GM18861 (cell line): ENCODE results near the gene CCL20.
A peak's percentile ranks its signal among the peaks of the same experiment; 100 is the strongest.
"Not testable (repeated sequence)": the region's sequence is repeated elsewhere in the genome, so short reads cannot be mapped to it uniquely, and the experiment has no call there.

Source experiments
- ATAC-seq: cut with Tn5 transposase; IDR thresholded peaks from one replicate; pipeline ENCODE4 v1.9.1; 2021; ENCODE audit not compliant: unreplicated experiment

The CCL20 gene

GRCh38 chr2:227829337-227829736 lies 15.7 kb downstream of the CCL20 start:
- ATAC-seq = no peak

GRCh38 chr2:227834423-227834822 lies 20.8 kb downstream of the CCL20 start:
- no peak for ATAC-seq

DNA sequence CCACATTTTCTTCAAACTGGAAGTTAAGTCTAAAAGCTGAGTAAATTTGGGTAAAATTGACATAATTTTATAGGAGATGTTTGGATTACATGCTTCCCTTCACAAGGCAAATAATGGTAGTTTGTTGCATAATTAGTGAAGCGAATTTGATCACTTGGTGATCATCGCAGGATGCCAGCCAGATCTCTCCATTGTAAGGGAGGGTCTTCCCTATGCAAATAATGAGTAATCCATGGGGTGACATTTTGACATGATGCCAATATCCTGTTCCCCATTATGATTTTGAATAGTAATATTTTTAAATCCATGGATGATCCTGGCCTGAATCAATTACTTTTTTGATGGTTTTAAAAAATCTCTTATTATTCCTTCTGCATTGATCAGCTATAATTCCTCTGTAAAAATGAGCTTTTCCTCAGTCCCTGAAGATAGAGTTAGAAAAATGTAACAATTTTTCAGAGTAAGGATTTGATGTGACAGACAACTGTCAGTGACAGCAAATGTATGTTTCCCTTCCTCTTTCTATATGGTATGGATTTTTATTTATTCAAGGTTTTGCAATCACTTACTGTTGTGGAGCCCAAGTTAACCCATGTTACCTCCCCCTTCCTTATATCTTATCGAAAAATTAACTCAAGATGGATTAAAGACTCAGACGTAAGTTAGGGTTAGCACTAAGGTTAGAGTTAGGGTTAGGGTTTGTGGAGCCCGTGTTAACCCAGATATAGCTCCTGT lies 21.4 kb downstream of the CCL20 start:
- ATAC-seq = no peak

DNA sequence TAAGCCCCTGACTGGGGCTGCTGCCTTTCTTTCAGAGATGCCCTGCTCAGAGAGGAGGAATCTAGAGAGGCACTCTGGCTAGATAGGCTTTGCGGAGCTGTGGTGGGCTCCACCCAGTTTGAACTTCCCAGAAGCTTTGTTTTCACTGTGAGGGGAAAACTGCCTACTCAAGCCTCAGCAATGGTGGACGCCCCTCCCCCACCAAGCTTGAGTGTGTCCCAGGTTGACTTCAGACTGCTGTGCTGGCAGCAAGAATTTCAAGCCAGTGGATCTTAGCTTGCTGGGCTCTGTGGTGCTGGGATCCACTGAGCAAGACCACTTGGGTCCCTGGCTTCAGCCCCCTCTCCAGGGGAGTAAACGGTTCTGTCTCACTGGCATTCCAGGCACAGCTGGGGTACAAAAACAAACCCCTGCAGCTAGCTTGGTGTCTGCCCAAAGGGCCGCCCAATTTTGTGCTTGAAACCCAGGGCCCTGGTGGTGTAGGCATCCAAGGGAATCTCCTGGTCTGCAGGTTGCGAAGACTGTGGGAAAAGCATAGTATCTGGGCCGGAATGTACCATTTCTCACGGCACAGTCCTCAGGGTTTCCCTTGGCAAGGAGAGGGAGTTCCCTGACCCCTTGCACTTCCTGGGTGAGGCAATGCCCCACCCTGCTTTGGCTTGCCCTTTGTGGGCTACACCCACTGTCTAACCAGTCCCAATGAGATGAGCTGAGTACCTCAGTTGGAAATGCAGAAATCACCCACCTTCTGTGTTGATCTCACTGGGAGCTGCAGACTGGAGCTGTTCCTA lies 25.9 kb downstream of the CCL20 start:
- not testable (repeated sequence) for ATAC-seq

DNA sequence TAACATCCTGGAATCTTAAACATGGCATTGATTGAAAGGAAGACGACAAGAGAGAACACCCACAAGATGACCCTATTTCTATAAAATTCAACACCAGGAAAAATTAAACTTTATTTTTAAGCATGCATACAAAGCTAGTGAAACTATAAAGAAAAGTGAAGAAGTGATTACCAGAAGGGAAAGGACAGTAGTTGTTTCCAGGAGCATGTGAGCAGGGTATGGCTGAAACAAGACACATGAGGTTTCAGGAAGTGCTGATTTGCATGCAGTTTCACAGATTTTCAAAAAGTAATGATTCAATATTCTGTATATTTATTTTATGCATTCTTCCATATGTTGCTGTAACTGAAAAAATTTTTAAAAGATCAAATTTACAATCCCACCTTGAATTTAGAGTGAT lies 33.2 kb downstream of the CCL20 start:
- peak; percentile 51 for ATAC-seq

GRCh38 chr2:227848146-227848545 lies 34.5 kb downstream of the CCL20 start:
- ATAC-seq = no peak

GRCh38 chr2:227848586-227848985 lies 34.9 kb downstream of the CCL20 start:
- peak; percentile 41 for ATAC-seq

- no peak for ATAC-seq
Measured at GRCh38 chr2:227849906-227850305, 36.3 kb downstream of the CCL20 start.

DNA sequence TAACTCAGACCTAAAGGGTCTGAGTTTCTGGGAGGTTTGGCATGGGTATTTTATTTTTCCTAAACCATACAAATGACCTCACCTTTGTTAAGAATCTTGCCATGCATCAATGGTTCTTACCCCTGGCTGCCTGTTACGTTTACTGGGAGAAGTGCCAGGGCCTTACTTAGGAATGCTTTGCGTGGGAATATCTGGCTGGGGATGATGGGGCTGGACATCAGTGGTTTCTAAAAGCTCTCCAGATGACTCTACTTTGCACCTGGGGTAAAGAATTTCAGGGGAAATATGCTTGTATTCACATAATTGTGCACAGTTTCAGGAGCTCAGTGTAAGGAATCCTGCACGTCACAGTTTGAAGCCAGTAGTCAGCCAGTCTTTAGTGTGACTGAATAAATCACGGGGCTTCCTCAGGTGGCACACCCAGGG lies 39.6 kb downstream of the CCL20 start:
- ATAC-seq = no peak

DNA sequence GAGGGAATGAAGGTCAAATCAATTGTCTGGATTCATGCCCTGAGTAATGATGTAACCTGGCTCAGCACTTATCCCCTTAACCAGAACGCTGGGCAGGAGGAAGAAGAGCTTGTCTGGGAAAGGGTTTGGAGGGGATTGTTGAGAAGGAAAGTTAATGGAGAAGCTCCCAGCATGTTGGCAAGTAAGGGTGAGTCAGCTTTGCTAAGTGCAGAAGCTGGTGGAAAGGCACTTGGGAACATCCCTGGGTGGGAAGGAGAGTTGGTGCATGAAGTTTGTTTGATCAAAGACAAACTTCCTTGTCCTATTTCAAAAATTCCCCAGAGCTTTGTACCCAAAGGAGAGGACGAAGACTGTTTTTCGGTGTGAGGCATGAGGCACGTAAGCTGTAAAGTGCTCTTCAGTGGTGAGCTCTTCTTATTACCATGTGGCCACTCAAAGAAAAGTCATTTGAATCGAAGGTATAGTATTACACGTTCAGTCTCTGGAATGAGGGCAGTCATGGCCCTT lies 40.2 kb downstream of the CCL20 start:
- no peak for ATAC-seq

DNA sequence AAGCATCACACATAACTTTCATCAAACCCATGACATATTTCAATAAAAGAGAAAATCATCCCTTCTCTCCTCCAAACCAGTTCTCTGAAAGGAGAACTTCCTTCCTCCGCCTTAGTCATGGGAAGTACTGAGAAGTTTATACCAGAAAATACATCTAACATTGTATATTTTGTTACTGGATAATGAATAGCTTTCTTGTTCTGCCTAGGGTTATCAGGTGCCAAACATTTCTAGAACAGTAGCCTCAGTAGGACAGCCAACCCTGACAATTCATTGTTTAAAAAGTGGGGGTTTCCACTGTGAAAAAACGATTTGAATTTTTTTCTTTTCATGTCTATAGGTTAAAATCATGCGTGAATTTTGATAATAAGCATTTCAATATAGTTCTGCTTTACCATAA lies 41.8 kb downstream of the CCL20 start:
- no peak for ATAC-seq

- ATAC-seq = no peak
Measured at GRCh38 chr2:227856697-227857096, 43.1 kb downstream of the CCL20 start.

DNA sequence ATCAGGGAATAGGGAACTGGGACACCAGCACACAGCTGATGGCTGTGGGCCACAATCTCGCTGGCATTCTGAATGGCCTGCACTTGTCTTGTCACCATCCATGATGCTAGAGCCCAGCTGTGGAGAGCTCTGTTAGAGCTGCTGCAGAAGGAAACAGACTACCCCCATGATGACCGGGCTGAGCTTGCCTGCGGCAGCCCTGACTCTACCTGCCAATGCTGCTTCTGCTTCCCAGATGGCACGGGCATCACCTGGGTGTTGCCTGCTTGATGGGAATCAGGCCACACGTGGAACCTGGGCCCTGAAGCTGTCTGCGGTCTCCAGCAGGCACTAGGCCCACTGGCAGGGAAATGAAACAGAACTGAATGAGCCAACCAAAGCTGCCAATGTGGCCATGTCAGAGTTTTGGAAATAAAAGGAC lies 46.6 kb downstream of the CCL20 start:
- ATAC-seq = no peak

- ATAC-seq = no peak
Measured at GRCh38 chr2:227861011-227861410, 47.4 kb downstream of the CCL20 start.

GRCh38 chr2:227862227-227862740 lies 48.6 kb downstream of the CCL20 start:
- no peak for ATAC-seq

GRCh38 chr2:227862741-227863588 lies 49.3 kb downstream of the CCL20 start:
- no peak for ATAC-seq

DNA sequence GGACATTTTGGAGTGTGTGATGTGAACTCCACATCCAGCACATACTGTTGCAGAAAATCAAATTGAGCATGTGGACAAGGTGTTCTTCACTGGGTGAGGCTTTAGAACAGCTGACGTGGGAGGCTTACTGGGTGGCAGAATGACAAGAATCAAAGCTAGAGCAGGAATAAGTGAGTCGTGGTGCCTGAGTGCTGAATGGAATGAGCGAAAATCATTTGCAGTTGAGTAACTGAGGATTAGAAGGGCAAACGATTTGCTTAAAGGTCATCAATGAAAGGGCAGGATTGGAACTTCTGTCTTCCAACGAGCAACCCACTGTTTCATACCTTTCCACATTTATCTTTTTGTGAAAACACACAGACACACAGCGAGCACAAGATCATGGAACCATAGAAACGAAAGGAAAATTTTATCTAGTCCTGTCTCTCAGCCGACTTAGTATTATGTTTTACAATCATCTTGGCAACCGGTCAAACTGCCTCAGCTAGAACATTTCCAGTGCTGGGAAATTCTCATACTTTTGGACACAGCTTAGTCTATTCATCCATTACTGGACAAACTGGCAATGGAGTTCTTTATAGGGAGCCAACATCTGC lies 50.6 kb downstream of the CCL20 start:
- no peak for ATAC-seq

DNA sequence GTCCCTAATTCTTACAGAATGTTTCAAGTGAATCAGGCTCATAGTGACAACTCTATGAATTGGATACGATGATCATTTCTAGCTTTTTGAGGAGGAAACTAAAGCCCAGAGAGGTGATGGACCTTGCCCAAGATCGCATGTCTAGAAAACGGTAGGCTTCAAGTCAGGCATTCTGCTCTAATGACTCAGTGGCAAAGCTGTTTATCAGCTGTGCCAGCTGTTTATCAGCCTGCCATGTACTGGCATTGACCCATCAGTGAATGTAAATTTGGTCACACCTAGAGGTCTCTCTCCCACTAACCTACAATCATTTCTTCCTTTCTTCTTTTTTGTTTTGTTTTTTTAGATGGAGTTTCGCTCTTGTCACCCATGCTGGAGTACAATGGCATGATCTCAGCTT lies 51.6 kb downstream of the CCL20 start:
- ATAC-seq = no peak
